CD4-positive, alpha-beta T cell (primary cell): ENCODE results near the gene SLC34A1. TPM values are rescaled to one million over a fixed set of nuclear protein-coding genes. Genes with fewer than 3 reads are reported as not detected.
A peak's percentile ranks its signal among the peaks of the same experiment; 100 is the strongest.

Experiments
- ATAC-seq: fragments of 200-7000 bp; cut with Tn5 transposase; one replicate; pipeline ENCODE4 v1.10.0; 2022; ENCODE audit warnings: mild to moderate bottlenecking; ENCODE audit not compliant: poor library complexity
- CTCF ChIA-PET: fragments of 350-600 bp; sonication (Branson Sonifier 250); formaldehyde crosslinking; loops from one replicate; lab custom pipeline; 2021; ENCODE audit warnings: antibody characterized with exemption, inconsistent platforms; lab: Charles Lee
- POLR2A ChIA-PET: fragments of 350-600 bp; sonication (Branson Sonifier 250); formaldehyde crosslinking; loops from one replicate; lab custom pipeline; 2021; ENCODE audit warnings: antibody characterized with exemption, inconsistent platforms; lab: Charles Lee
- DNase-seq, 14 experiments: peaks; one replicate each; pipeline ENCODE4 v3.0.0-alpha.2; 2013 to 2020; ENCODE audit warnings: mixed read lengths in 2 of 14
- H3K27ac ChIP-seq, 2 donors: one replicate each; pipeline versions ENCODE4 v1.5.1 to v1.7.0; 2013; ENCODE audit warnings: low read length in 2 of 2, low read depth in 1 of 2, mild to moderate bottlenecking in 1 of 2
- H3K27me3 ChIP-seq, 2 experiments: 1 replicate in 1 of 2; 2 replicates in 1 of 2; pipeline versions ENCODE4 v1.6.1 to v1.7.0; 2013; ENCODE audit warnings: low read length in 2 of 2, control low read depth in 1 of 2, mild to moderate bottlenecking in 1 of 2, moderate library complexity in 1 of 2; ENCODE audit not compliant: insufficient read depth in 2 of 2, control insufficient read depth in 1 of 2
- H3K36me3 ChIP-seq: one replicate; pipeline ENCODE4 v1.6.1; 2013; ENCODE audit warnings: low read length, control low read depth; ENCODE audit not compliant: insufficient read depth
- H3K4me1 ChIP-seq: one replicate; pipeline ENCODE4 v1.6.1; 2013; ENCODE audit warnings: low read length, control low read depth; ENCODE audit not compliant: insufficient read depth
- H3K4me3 ChIP-seq: one replicate; pipeline ENCODE4 v1.5.1; 2013; ENCODE audit warnings: mild to moderate bottlenecking, low read length, moderate library complexity
- H3K9me3 ChIP-seq, 2 experiments: 1 replicate in 1 of 2; 2 replicates in 1 of 2; pipeline versions ENCODE4 v1.6.1 to v1.7.0; 2013; ENCODE audit warnings: low read length in 2 of 2, mild to moderate bottlenecking in 2 of 2, control low read depth in 1 of 2, moderate library complexity in 1 of 2; ENCODE audit not compliant: control insufficient read depth in 1 of 2, insufficient read depth in 1 of 2
- H3K27ac Mint-ChIP-seq: one replicate; pipeline ENCODE4 v1.8.0; 2020; ENCODE audit warnings: mixed read lengths
- H3K27me3 Mint-ChIP-seq: one replicate; pipeline ENCODE4 v1.8.0; 2021; ENCODE audit warnings: mixed read lengths
- H3K36me3 Mint-ChIP-seq: one replicate; pipeline ENCODE4 v1.8.0; 2021; ENCODE audit warnings: low read depth, mixed read lengths
- H3K4me1 Mint-ChIP-seq: one replicate; pipeline ENCODE4 v1.8.0; 2021; ENCODE audit warnings: low read depth, mixed read lengths
- H3K4me3 Mint-ChIP-seq: one replicate; pipeline ENCODE4 v1.8.0; 2020; ENCODE audit warnings: mild to moderate bottlenecking, mixed read lengths
- H3K9me3 Mint-ChIP-seq: one replicate; pipeline ENCODE4 v1.8.0; 2020; ENCODE audit warnings: mixed read lengths
- CTCF ChIP-seq: fragments of 200-600 bp; IDR thresholded peaks from one replicate; pipeline ENCODE4 v1.8.0; 2022; ENCODE audit warnings: antibody characterized with exemption, mild to moderate bottlenecking
- intact Hi-C, 2 experiments: fragments of 100-400 bp; cut with DNase I in 1 of 2; cut with micrococcal nuclease in 1 of 2; formaldehyde crosslinking; loops; one replicate each; pipeline versions ENCODE4 v1.15.1 to v1.9.0; 2023 to 2025; cut with DNase I, micrococcal nuclease
- total RNA-seq, 174 experiments: library from RNA in 2 of 174; stranded (reverse) in 2 of 174; gene quantifications; one replicate each; pipeline ENCODE4 v1.2.3 and lab custom pipeline; 2021 to 2026

The SLC34A1 gene
- total RNA-seq, 2 experiments from 2014 or later = not detected

- H3K36me3 ChIP-seq = peaks cover 93% of the 10 kb centered on the region
- H3K4me1 ChIP-seq = peaks cover 100% of the 10 kb centered on the region
- no peak for TF ChIP-seq CTCF
- ATAC-seq = no peak
- H3K9me3 Mint-ChIP-seq = no peaks in the 10 kb centered on the region
- no peaks in the 10 kb centered on the region for H3K27me3 ChIP-seq
- peak in 1 of 14 experiments; percentile 15 for DNase-seq
- no peaks in the 10 kb centered on the region for H3K27me3 Mint-ChIP-seq
- intact Hi-C loops = no loop called here
- H3K4me3 ChIP-seq = no peak overlapping the region
- H3K9me3 ChIP-seq = no peaks in the 10 kb centered on the region
- CTCF ChIA-PET = interaction anchor here (3.6 kb wide), 1 partner anchor 35 kb away, joined by 39 read pairs; no protein-coding TSS in a partner anchor
- H3K27ac Mint-ChIP-seq = peak overlapping the region; percentile 88
- POLR2A ChIA-PET = interaction anchor here (0.9 to 15.3 kb wide), 5 partner anchors 8 to 55 kb away, joined by 3 to 661 read pairs (median 6); partner anchors contain the start of genes GRK6 and PRR7
- H3K4me1 Mint-ChIP-seq = peaks cover 65% of the 10 kb centered on the region
- H3K27ac ChIP-seq = peak overlapping the region in 1 of 2 donors; percentile 52
- peak overlapping the region; percentile 52 for H3K4me3 Mint-ChIP-seq
- peaks cover 93% of the 10 kb centered on the region for H3K36me3 Mint-ChIP-seq
These were observed 54.2 kb downstream of the SLC34A1 start for GRCh38 chr5:177438468-177438867.

GRCh38 chr5:177439518-177440053, 55.4 kb downstream of the SLC34A1 start:
- Histone ChIP-seq H3K36me3 (peaks cover 81% of the 10 kb centered on the region), H3K4me1 (peaks cover 98% of the 10 kb centered on the region), H3K9me3 (no peaks in the 10 kb centered on the region), H3K27ac (peak overlapping the region; percentile 78 to 87), H3K4me3 (no peak overlapping the region), H3K27me3 (no peaks in the 10 kb centered on the region)
- Mint-ChIP-seq H3K4me1 (peaks cover 65% of the 10 kb centered on the region), H3K4me3 (peak overlapping the region; percentile 44), H3K36me3 (peaks cover 84% of the 10 kb centered on the region), H3K27ac (peak overlapping the region; percentile 88), H3K9me3 (no peaks in the 10 kb centered on the region), H3K27me3 (no peaks in the 10 kb centered on the region)
- ATAC-seq (no peak), DNase-seq (peak in 1 of 14 experiments; percentile 15)
- TF ChIP-seq CTCF = no peak
- CTCF ChIA-PET = interaction anchor here (0.6 to 3.6 kb wide), 4 partner anchors 8 to 1031 kb away, joined by 3 to 39 read pairs (median 4); no protein-coding TSS in a partner anchor
- intact Hi-C loops = no loop called here
- POLR2A ChIA-PET = interaction anchor here (0.8 to 15.3 kb wide), 10 partner anchors 9 to 64 kb away, joined by 3 to 661 read pairs (median 5); partner anchors contain the start of gene GRK6

GRCh38 chr5:177440211-177440989, 56.2 kb downstream of the SLC34A1 start:
- Histone ChIP-seq H3K4me3 (no peak overlapping the region), H3K36me3 (peaks cover 73% of the 10 kb centered on the region), H3K4me1 (peaks cover 98% of the 10 kb centered on the region), H3K9me3 (no peaks in the 10 kb centered on the region), H3K27ac (peak overlapping the region; percentile 78 to 87), H3K27me3 (no peaks in the 10 kb centered on the region)
- ATAC-seq = peak; percentile 65
- H3K4me1 Mint-ChIP-seq = peaks cover 67% of the 10 kb centered on the region
- H3K36me3 Mint-ChIP-seq = peaks cover 83% of the 10 kb centered on the region
- CTCF ChIA-PET = interaction anchor here (1.2 to 7.7 kb wide), 3 partner anchors 9 to 37 kb away, joined by 4 to 61 read pairs (median 39); no protein-coding TSS in a partner anchor
- H3K27me3 Mint-ChIP-seq = no peaks in the 10 kb centered on the region
- peak overlapping the region; percentile 88 for H3K27ac Mint-ChIP-seq
- POLR2A ChIA-PET = interaction anchor here (0.8 to 15.3 kb wide), 10 partner anchors 8 to 64 kb away, joined by 3 to 661 read pairs (median 5); partner anchors contain the start of gene GRK6
- H3K4me3 Mint-ChIP-seq = peak overlapping the region; percentile 44
- TF ChIP-seq CTCF = no peak
- no peaks in the 10 kb centered on the region for H3K9me3 Mint-ChIP-seq
- peak in 7 of 14 experiments; percentile 35 to 91 (median 56) for DNase-seq
- intact Hi-C loops = no loop called here
